Fibroblast of lung (primary cell): ENCODE results near the gene DVL3. TPM values are rescaled to one million over a fixed set of nuclear protein-coding genes. Genes with fewer than 3 reads are reported as not detected.

Experiments
- DNase-seq, 2 donors: peaks; one replicate each; pipeline versions ENCODE4 v3.0.0 to v3.0.0-alpha.2; 2010; ENCODE audit warnings: low read depth in 2 of 2
- H2AFZ ChIP-seq: 2 replicates; pipeline ENCODE4 v1.5.1; 2012; ENCODE audit warnings: low read length, control low read depth, inconsistent platforms
- H3K27ac ChIP-seq: 2 replicates; pipeline ENCODE4 v1.5.1; 2011; ENCODE audit warnings: low read length, control low read depth; ENCODE audit not compliant: insufficient read depth
- H3K27me3 ChIP-seq: 2 replicates; pipeline ENCODE4 v1.5.1; 2011; ENCODE audit warnings: mild to moderate bottlenecking, low read length; ENCODE audit not compliant: control insufficient read depth, insufficient read depth
- H3K36me3 ChIP-seq: 2 replicates; pipeline ENCODE4 v1.5.1; 2011; ENCODE audit warnings: low read length; ENCODE audit not compliant: control insufficient read depth, insufficient read depth
- H3K4me1 ChIP-seq: 2 replicates; pipeline ENCODE4 v1.5.1; 2011; ENCODE audit warnings: low read length; ENCODE audit not compliant: control insufficient read depth, insufficient read depth; ENCODE audit errors: extremely low read depth
- H3K4me2 ChIP-seq: 2 replicates; pipeline ENCODE4 v1.5.1; 2011; ENCODE audit warnings: low read length, control low read depth; ENCODE audit not compliant: insufficient read depth; ENCODE audit errors: extremely low read depth
- H3K4me3 ChIP-seq, 4 experiments: fragments of 200-600 bp in 1 of 4; sonication (generic) in 1 of 4; replicated peaks in 1 of 4; 2 replicates each; pipeline ENCODE4 v1.5.1; 2011 to 2016; ENCODE audit warnings: low read length in 4 of 4, low read depth in 3 of 4, mild to moderate bottlenecking in 3 of 4, control low read depth in 2 of 4, inconsistent platforms in 1 of 4, mixed read lengths in 1 of 4; ENCODE audit not compliant: insufficient read depth in 1 of 4; ENCODE audit errors: control extremely low read depth in 1 of 4
- H3K79me2 ChIP-seq: 2 replicates; pipeline ENCODE4 v1.5.1; 2012; ENCODE audit warnings: mild to moderate bottlenecking, low read length, inconsistent platforms; ENCODE audit not compliant: control insufficient read depth, insufficient read depth
- H3K9ac ChIP-seq: 2 replicates; pipeline ENCODE4 v1.5.1; 2011; ENCODE audit warnings: mild to moderate bottlenecking, low read length, control low read depth; ENCODE audit not compliant: insufficient read depth
- H3K9me3 ChIP-seq: 2 replicates; pipeline ENCODE4 v1.5.1; 2012; ENCODE audit warnings: low read depth, low read length; ENCODE audit not compliant: control insufficient read depth, insufficient read depth
- H4K20me1 ChIP-seq: 2 replicates; pipeline ENCODE4 v1.5.1; 2011; ENCODE audit warnings: low read length; ENCODE audit not compliant: control insufficient read depth, insufficient read depth; ENCODE audit errors: extremely low read depth
- CTCF ChIP-seq, 2 donors: IDR thresholded peaks in 1 of 2; conservative IDR thresholded peaks in 1 of 2; 1 replicate in 1 of 2; 2 replicates in 1 of 2; pipeline ENCODE4 v1.5.1; 2011 to 2012; ENCODE audit warnings: low read length in 2 of 2, control low read depth in 1 of 2, inconsistent platforms in 1 of 2, low read depth in 1 of 2, mild to moderate bottlenecking in 1 of 2
- EZH2 ChIP-seq: IDR thresholded peaks from 2 replicates; pipeline ENCODE4 v1.5.1; 2012; ENCODE audit warnings: low read length, control low read depth, mild to moderate bottlenecking; ENCODE audit errors: missing control alignments
- polyA plus RNA-seq, 2 donors: library from polyadenylated mRNA; depleted of rRNA in 1 of 2; stranded (reverse) in 1 of 2; unstranded in 1 of 2; fragments of >200 nt; gene quantifications; 2 replicates each; pipeline ENCODE4 v1.2.1, GENCODE V29; 2011 to 2012; ENCODE audit warnings: missing spikeins in 1 of 2
- total RNA-seq: library from RNA; depleted of rRNA; stranded (reverse); fragments of >200 nt; gene quantifications from 2 replicates; pipeline ENCODE4 v1.2.1, GENCODE V29; 2014

The DVL3 gene
- total and polyA plus RNA-seq, 2 donors (not counting 1 experiment from before 2014, with no cell fraction given) = 19.8 to 33.7 TPM

GRCh38 chr3:184155644-184156521, 706 bp downstream of the DVL3 start:
- DNase-seq = peak; percentile 26 to 42
- Histone ChIP-seq H3K36me3 (no peaks in the 10 kb centered on the region), H3K9me3 (no peaks in the 10 kb centered on the region), H3K9ac (peak overlapping the region; percentile 79), H3K27ac (peak overlapping the region; percentile 77), H3K79me2 (peaks cover 49% of the 10 kb centered on the region), H3K4me2 (peak overlapping the region; percentile 99), H3K4me3 (peak overlapping the region; percentile 58 to 88 (median 73)), H4K20me1 (no peaks in the 10 kb centered on the region), H2AFZ (peak overlapping the region; percentile 66), H3K4me1 (peaks cover 5% of the 10 kb centered on the region), H3K27me3 (no peaks in the 10 kb centered on the region)
- no peak for TF ChIP-seq EZH2
- no peak for TF ChIP-seq CTCF (conservative IDR thresholded peaks at IDR 0.05 in 1 of 2, IDR thresholded peaks at IDR 0.05 in 1 of 2; ENCODE audit: low read depth in 1 of 2, low read length in 2 of 2)

- Histone ChIP-seq H3K27ac (peak overlapping the region; percentile 36), H3K79me2 (peaks cover 54% of the 10 kb centered on the region), H3K36me3 (no peaks in the 10 kb centered on the region), H4K20me1 (no peaks in the 10 kb centered on the region), H3K4me1 (peaks cover 7% of the 10 kb centered on the region), H2AFZ (no peak overlapping the region), H3K4me3 (peak overlapping the region; percentile 58 to 88 (median 73)), H3K9ac (peak overlapping the region; percentile 63), H3K4me2 (peak overlapping the region; percentile 99), H3K9me3 (no peaks in the 10 kb centered on the region), H3K27me3 (no peaks in the 10 kb centered on the region)
- peak; percentile 61 to 71 for DNase-seq
- TF ChIP-seq CTCF (conservative IDR thresholded peaks at IDR 0.05 in 1 of 2, IDR thresholded peaks at IDR 0.05 in 1 of 2; ENCODE audit: low read depth in 1 of 2, low read length in 2 of 2) (no peak), EZH2 (no peak)
Observed at GRCh38 chr3:184156522-184156955, 1.4 kb downstream of the DVL3 start.

GRCh38 chr3:184157206-184157605, 2.0 kb downstream of the DVL3 start:
- no peaks in the 10 kb centered on the region for H4K20me1 ChIP-seq
- H3K79me2 ChIP-seq = peaks cover 60% of the 10 kb centered on the region
- no peaks in the 10 kb centered on the region for H3K36me3 ChIP-seq
- no peak for TF ChIP-seq CTCF (conservative IDR thresholded peaks at IDR 0.05 in 1 of 2, IDR thresholded peaks at IDR 0.05 in 1 of 2; ENCODE audit: low read depth in 1 of 2, low read length in 2 of 2)
- peak overlapping the region; percentile 36 for H3K27ac ChIP-seq
- H3K9me3 ChIP-seq = no peaks in the 10 kb centered on the region
- peaks cover 7% of the 10 kb centered on the region for H3K4me1 ChIP-seq
- no peak overlapping the region for H2AFZ ChIP-seq
- H3K9ac ChIP-seq = no peak overlapping the region
- peak overlapping the region; percentile 99 for H3K4me2 ChIP-seq
- no peaks in the 10 kb centered on the region for H3K27me3 ChIP-seq
- peak overlapping the region; percentile 58 to 88 (median 73) for H3K4me3 ChIP-seq
- DNase-seq = no peak
